HG03571 (cell line): ENCODE data around the gene BAG3.

ENCODE experiments used
- ATAC-seq: cut with Tn5 transposase; IDR thresholded peaks from one replicate; pipeline ENCODE4 v1.9.1; 2021; ENCODE audit not compliant: unreplicated experiment

Gene BAG3

DNA sequence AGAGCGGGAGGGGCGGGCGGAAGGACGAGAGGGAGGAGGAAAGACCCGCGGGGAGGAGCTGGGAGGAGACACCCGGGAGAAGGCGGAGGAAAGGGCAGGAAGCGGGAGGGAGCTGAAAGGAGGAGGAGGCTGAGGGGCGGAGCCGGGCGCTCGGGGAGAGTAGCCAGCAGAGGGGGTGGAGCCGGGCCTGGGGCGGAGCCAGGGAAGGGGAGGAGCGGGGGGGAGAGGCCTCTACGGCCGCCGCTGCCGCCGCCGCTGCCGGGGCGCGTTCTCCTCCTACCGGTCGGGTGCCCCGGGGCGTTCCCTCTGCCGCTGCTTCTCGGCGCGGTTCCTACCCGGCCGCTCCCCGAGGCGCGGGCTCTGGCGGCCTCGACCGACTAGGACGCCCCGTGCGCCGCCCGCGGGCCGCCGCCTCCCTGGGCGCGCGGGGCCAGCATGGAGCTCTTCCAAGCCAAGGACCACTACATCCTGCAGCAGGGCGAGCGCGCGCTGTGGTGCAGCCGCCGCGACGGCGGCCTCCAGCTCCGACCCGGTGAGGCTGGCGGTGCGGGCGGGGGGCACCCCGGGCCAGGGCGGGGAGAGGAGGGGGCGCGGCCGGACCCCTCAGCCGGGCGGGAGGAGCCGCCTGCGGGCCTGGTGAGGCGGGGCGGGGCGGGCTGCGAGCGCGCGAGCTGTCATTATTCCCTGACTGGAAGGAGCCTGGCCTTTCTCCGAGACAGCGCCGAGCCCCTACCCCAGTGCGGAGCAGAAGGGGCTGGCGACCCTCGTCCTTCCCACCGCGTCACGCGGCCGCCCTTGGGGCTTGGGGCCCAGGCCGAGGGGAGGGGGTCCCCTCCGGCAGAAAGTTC is 74.9 kb downstream of the BAG3 start, which contains the start of gene INPP5F:
Gene INPP5F (plus strand): TSS at position 223 of the 848 bp plus-strand sequence. CDS start 213 bp downstream, at position 436.
- ATAC-seq: peak; percentile 83

GRCh38 chr10:119726676-119727261 is 75.6 kb downstream of the BAG3 start:
- no peak for ATAC-seq
